HG03095 (cell line): ENCODE results near the gene ITGB7.
"Not testable (repeated sequence)": the region's sequence is repeated elsewhere in the genome, so short reads cannot be mapped to it uniquely, and the experiment has no call there.

ENCODE experiments used
- ATAC-seq: cut with Tn5 transposase; IDR thresholded peaks from one replicate; pipeline ENCODE4 v1.9.1; 2021; ENCODE audit warnings: moderate library complexity; ENCODE audit not compliant: unreplicated experiment

ITGB7 gene

DNA sequence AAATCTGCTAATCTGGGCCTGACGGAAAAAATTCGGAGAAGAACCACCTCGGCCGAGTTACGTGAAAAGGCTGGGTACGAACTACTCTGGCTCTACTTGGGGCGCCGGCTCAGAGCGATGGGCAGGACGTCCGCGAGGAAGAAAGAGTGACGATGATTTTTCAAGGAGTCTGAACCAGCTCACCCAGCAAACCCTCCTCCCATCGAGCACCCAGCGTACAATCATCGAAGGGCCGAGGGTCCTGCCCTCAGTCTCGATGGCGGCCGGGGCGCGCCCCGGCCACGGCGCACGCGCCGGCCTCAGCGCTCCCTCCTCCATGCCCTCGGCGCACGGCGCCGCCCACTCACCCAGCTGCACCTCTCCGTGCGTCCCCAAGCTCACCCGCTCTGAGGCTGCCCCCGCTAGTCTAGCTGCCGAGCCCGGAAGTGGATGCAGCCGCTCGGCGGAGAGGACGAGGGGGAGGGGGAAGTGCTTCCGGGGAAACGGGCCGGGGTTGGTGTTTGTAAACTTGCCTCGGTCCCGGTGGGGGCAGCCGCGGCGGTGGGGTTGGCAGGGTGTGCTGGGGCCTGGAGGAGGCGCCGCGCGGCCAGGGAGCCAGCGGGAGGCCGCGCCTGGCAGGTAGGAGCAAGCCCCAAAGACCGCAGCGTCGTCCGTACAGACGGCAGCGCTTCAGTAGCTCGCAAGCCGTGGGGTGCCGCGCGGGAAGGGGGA is 26.7 kb downstream of the ITGB7 start, which contains the start of the genes CSAD and ZNF740:
CSAD (minus strand) TSS at position 706 of the 711 bp plus-strand sequence. CDS start 7,455 bp downstream, outside the sequence.
ZNF740 (plus strand) TSS at position 503 of the 711 bp plus-strand sequence. CDS start 1,262 bp downstream, outside the sequence.
- ATAC-seq: peak; percentile 86

DNA sequence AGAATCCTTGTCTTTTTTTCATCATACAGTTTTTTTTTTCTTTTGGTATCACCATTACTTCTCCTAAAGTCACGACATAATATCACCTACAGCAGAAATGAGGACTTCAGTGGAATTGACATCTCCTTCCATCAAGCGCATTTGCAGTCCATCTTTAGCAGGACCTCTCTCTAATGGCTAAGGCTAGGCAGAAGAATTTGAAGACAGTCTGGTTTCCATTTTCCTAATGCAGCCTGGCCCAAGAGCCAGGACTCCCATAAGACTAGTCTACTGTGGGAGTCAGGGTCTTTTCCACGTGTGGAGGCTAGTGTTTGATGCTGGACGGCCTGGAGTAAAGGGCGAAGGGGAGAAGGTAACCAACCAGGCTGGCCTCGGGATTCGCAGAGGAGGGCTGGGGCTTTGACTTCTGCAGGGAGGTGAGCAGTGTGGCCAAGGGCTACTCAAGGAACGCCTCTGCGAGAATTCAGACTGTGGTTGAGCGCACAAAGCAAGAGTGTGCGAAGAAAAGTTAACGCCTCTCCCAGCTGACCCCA is 27.3 kb downstream of the ITGB7 start:
- peak; percentile 17 for ATAC-seq

DNA sequence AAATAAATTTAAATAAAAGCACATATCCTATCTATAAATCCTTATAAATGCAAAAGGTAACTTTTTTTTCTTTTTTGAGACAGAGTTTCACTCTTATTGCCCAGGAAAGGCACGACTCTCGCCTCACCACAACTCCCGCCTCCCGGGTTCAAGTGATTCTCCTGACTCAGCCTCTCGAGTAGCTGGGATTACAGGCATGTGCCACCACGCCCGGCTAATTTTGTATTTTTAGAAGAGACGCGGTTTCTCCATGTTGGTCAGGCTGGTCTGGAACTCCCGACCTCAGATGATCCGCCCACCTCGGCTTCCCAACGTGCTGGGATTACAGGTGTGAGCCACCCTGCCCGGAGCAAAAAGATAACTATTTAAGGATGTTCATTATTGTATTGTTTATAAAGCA is 28.2 kb downstream of the ITGB7 start:
- ATAC-seq: not testable (repeated sequence)

DNA sequence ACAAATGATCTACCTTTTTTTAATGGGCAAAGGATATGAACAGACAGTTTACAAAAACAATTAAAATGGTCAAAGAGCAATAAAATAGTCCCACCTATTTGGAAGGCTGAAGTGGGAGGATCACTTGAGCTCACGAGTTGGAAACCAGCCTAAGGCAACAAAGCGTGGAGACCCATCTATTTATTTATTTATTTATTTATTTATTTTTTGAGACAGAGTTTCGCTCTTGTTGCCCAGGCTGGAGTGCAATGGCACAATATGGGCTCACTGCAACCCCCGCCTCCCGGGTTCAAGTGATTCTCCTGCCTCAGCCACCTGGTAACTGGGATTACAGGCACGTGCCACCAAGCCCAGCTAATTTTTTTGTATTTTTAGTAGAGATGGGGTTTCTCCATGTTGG is 29.6 kb downstream of the ITGB7 start:
- not testable (repeated sequence) for ATAC-seq

DNA sequence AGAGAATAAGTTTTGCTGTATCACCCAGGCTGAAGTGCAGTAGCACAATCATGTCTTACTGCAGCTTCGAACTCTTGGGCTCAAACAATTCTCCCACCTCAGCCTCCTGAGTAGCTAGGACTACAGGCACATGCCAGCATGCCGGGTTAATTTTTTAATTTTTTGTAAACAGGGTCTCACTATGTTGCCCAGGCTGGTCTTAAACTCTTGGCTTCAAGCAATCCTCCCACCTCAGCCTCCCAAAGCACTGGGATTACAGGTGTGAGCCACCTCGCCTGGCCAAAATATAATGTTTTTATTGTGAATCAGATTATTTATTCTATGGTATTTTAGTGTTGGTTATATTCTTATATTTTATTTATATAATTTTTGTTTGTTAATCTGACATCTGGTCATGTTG is 30.3 kb downstream of the ITGB7 start:
- no peak for ATAC-seq

DNA sequence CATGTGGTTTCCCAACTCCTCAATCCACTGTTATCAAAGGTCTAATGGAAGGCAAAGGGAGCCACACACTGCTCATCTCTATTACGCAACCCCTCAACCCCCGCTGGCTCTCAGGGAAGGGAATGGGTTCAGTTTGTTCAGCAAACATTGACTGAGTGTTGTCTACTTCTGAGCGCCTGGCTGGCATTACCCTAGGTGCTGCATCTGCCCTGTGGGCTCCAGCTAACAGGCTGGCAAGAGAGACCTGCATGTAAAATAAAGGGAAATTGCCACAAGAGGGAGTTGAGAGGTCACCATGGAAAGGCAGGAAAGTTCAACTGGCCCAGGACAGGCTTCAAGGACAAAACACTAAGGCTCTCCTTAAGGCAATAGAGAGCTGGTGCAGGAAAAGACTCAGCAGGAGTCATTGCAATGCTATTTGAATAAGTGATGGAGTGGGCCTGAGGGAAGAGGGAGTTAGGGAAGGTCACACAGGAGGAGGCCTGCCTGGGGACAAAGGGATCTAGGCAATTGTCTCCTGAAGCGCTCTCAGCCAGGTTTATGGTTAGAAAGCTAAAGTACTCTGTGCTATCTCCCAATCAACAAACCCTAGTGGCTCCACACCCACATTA is 32.1 kb downstream of the ITGB7 start:
- no peak for ATAC-seq

DNA sequence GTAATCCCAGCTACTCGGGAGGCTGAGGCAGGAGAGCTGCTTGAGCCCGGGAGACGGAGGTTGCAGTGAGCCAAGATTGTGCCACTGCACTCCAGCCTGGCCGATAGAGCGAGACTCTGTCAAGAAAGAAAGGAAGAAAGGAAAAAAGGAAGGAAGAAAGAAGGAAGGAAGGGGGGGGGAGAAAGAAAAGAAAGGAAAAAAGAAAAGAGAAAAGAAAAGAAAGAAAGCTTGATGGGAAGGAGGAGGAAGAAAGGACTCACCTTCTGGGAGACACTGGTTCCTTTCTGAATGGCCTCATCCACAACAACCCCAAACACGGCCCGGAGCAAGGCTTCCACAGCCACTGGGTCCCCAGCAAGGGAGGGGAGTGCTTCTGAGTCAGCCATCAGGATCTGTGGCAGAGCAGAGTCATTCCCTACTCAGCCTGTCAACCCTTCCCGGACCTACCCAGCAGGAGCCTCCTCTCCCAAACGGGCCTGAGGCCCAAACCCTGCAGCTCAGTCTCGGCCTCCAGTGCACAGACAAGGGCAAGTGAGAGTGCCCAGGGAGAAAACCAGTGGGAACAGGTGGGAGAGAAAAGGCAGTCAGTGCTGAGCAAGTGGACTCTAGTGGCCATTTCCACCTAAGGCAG is 33.9 kb downstream of the ITGB7 start:
- ATAC-seq: no peak

DNA sequence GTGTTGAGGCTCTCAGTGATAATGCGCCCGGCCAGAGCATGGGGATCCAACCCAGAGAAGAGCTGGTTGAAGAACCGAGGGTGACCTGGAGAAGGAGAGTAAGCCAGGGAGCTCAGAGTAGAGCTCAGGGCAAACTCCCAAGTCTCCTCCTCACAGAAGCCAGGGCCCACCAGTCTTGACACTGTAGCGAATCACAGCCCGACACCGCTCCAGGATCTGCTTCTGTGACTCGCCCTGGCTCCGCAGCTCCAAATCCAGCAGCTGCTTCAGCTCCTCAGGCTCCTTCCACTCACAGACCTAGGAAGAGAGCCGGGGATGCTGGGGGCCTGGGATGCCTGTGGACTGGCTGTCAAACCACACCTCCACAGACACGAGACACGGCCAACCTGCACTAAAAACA is 34.7 kb downstream of the ITGB7 start:
- ATAC-seq: no peak

DNA sequence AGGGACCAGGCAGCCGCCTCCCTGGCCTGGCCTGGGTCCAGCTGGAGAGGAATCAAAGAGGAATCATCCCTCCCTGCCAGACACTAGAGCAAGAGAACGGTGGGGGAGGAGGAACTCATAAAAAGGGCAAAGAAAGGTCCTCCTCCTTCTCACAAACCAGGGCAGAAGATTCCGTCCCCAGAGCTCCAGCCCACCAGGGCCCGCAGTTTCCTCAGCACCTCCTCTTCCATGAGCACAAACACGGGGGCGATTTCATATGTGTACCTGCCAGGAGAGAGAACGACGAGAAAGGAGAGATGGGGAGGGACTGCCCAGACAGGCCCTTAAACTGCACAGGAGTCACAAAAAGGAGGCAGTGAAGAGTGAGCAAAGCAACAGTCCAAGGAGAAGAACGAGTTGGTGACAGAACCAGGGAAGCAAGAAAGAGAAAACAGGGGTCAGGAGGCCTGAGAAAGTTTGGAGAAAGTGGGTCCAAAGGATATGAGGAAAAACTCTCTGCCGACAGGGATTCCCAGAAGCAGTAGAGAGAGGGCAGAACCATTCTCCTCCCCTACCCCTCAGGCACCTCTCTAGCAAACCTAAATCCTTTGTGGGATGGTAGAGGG is 35.2 kb downstream of the ITGB7 start:
- ATAC-seq: no peak

DNA sequence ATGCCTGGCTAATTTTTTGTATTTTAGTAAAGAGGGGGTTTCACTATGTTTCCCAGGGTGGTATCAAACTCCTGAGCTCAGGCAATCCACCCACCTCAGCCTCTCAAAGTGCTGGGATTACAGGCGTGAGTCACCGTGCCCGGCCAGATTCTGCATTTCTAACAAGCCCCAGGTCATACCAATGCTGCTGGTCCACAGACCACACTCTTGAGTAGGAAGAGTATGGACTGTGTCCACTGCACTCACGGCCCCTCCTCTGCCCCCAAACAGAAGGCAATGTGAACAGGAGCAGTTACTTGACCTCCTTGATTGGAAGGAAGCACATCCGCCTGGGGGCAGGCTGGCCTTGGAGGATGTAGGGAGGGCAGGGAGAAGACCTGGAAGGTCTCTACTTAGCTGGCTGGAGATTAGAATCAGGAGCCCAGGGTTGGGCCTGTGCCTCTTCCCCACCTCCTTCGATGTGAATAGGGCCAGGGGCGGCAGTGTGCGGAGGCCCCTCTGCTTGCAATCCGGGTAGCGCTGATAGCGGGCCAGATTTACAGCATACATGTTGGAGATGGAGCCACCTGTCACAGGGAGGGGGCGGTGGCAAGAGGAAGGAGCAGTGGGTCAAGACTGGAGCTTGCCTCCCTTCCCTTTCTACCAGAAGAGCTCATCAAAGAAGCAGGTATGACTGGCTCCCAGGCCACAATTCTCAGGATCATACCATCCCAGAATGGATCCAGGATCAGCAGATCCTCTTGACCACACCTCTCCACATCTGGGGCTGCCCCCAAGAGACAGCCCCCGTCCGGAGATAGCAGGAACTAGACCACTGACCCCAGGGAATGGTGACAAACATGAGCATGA is 36.0 kb downstream of the ITGB7 start:
- no peak for ATAC-seq

DNA sequence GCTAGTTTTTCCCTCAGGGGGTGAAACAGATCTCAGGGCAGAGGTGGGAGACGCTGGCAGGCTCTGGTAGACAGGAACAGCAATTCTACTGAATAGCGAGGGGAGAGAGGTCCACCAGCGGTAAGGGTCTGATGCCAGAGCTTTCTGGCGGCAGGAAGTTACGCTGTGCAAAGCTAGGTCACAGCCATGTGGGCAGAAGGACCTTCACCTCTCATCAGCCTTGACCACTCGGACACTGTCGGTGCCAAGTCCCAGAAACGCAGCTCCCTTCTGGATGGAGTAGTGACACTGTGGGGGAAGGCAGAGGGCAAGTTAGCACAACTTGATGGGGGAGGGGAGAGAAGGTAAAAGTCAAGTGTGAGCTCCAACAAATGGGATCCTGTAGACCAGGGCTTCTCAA is 36.8 kb downstream of the ITGB7 start:
- no peak for ATAC-seq

DNA sequence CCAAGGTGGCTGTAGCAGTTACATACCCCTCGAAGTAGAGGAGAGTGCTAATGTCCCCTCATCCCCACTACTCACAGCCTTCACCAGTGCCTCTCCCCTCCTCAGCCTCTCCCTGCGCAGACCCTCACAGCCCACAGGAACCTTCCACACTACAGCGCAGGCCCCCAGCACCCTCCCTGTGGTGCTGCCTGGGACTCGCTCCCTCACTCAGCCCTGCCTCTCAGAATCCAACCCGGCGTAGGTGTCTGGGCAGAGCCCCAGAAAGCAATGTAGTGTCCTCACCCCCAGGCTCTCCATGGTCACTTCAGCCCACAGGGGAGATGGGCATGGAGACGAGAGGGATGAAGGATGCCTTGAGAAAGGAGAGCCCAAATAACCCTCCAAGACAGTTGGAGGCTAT is 37.4 kb downstream of the ITGB7 start:
- ATAC-seq: no peak

DNA sequence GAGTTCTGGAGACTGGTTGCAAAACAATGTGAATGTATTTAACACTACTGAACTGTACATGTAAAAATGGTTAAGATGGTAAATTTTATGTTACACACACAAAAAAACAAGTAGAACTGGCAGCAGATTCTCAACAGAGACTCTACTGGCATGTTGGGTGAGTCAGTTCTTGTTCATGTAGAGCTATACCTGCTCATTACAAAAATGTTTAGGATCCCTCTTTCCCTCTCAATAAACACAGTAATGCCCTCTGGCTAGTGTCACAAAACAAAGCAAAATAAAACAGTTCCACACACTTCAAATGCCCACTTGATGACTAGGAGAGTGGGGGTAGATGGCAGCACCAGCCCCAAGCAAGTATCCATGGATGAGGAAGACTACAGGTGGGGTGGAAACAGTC is 40.2 kb downstream of the ITGB7 start:
- ATAC-seq: no peak

DNA sequence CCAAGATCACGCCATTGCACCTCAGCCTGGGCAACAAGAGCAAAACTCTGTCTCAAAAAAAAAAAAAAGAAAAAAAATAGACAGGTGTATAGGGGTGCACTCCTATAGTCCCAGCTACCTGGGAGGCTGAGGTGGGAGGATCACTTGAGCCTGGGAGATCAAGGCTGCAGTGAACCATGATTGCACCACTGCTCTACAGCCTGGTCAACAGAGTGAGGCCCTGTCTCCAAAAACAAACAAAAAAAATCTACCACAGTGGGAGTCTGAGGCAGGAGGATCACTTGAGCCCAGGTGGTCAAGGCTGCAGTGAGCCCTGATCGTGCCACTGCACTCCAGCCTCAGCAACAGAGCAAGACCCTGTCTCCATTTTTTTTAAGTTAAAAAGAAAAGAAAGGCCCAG is 44.0 kb downstream of the ITGB7 start:
- not testable (repeated sequence) for ATAC-seq

DNA sequence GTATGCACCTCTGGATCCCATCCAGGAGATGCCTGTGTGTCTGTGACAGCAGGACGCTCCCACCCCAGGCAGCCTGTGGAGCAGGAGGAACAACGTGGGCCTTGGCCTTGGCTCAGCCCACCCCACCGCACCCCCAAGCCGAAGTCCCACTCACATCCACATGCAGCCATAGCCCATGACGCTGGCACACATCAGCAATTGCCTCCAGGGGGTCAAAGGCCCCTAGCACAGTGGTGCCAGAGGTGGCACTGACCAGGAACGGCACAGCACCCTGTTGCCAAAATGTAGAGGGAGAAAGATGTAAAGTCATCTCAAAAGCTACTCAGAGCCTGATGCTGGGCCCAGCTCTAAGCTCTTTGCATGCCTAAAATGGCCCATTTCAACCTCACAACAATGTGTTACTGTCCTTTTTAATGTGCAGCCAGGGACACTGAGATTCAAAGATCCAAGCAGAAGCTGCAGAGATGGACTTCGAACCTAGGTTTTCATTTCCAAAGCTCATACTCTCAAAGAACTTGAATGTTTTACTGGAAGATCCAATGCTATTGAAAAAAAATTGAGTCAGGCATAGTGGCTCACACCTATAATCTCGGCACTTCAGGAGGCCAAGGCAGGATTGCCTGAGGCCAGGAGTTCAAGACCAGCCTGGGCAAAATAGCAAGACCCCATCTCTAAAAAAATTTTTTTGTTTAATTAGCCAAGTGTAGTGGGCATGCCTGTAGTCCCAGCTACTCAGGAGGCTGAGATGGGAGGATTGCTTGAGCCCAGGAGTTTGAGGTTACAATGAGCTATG is 45.7 kb downstream of the ITGB7 start:
- ATAC-seq: no peak

DNA sequence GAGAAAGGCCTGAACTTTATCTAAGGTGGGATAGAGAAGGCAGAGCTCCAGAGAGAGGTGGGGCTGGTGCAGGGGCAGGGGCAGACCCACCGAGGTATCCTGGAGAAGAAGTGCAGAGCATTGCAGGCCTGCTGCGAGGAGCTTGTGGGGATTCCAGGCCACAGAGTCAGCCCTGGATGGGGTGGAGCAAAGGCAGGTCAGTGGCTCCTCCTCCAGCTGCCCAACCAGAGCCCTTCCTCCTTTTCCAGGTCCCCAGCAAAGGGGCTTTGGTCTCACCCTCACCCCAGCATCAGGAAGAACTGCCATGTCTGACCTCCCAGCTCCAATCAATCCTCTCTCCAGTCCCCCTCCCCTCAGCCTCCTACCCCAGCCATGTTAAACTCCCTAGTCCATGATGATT is 46.4 kb downstream of the ITGB7 start:
- no peak for ATAC-seq

DNA sequence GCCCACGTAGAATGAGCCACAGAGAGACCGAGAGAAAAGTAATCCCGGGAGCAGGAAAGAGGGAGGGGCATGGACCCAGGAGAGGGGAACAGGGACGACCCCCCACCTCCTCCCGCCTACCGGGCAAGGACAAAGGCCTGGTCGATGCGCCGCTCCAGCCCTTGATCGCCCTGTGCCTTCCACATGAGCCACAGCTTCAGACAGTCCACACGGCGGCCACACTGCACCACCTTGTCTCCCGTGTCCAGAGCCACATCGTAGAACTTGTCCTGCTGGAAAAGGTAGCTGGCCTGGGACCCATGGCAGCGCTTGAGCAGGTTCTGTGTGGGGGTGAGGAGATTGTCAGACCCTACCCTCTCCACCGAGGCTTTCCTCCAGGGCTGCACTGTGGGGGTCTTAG is 47.1 kb downstream of the ITGB7 start:
- no peak for ATAC-seq

DNA sequence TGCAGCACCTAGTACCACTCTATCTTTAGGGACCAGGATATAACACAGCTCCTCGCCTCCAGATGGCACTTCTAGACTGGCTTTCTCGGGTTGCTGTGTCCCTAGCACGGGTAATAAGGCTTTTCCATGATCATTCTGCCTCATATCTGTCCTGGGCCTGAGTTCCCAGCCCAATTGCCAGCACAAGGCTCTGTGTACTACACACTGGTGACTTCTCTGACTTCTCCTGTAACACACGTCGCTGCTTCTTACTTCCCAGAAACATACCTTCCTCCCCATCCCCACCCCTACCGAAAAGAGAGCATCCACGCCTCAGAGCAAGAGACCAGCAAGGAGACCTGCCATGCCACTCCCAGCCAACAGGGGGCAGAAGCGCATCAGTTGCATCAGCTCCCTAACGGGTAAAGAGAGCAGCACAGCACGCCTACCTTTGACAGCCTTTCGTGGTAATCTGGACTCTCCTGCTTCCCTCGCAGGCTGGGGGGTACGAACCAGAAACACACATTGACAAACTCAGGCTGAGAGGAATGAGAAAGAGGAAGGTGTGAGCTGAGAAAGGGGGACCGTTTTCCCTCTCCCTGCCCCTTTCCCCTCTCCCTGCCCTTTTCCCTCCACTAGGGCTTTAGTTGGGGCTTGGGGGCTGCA is 47.7 kb downstream of the ITGB7 start:
- ATAC-seq: peak; percentile 55

DNA sequence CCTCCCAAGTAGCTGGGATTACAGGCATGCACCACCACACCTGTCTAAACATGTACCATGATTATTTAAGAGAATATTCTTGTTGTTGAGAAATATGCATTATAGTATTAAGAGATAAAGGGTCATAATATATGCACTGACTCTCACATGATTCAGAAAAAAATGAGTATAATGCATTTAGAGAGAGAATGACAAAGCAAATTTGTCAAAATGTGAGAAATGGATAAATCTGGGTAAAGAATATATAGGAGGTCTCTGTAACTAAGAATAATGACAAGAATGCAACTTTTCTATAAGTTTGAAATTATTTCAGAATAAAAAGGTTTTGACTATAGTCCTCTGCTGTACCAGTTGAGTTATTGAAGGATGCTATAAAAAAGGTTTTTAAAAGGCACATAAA is 54.7 kb downstream of the ITGB7 start:
- no peak for ATAC-seq
